K562 (cell line): ENCODE measurements around the gene MDC1. TPM values are rescaled to one million over a fixed set of nuclear protein-coding genes. Genes with fewer than 3 reads are reported as not detected.

Source experiments
- ATAC-seq: fragments of 200-7000 bp; cut with Tn5 transposase; 3 replicates; pipeline ENCODE4 v1.9.1; 2020; ENCODE audit warnings: moderate library complexity
- BruUV-seq: library from RNA; stranded (reverse); fragments of 400-500 nt; replicated peaks from 2 replicates; lab custom pipeline; 2021; lab: Mats Ljungman, UMichigan
- CTCF ChIA-PET: fragments of 300-600 bp; formaldehyde crosslinking; extraction: SDS; loops from one replicate; lab custom pipeline; 2021; ENCODE audit warnings: low intra/inter-chr PET ratio; lab: Yijun Ruan, JAX
- POLR2A ChIA-PET: fragments of 300-600, 350-650 bp; sonication (Branson Sonifier 250); formaldehyde crosslinking; extraction: SDS; loops from one replicate; lab custom pipeline; 2021; ENCODE audit warnings: antibody characterized with exemption, inconsistent platforms; lab: Yijun Ruan, JAX
- DNase-seq, 4 experiments: peaks; one replicate each; pipeline versions ENCODE4 v3.0.0 to v3.0.0-alpha.2; 2011 to 2018; ENCODE audit warnings: low spot score in 3 of 4, mixed read lengths in 3 of 4; ENCODE audit errors: extremely low read depth in 1 of 4
- FAIRE-seq: peaks from 2 replicates; lab custom pipeline; 2011; peaks lifted over from hg19 to GRCh38; lab: Jason Lieb, UNC
- H2AFZ ChIP-seq: 2 replicates; pipeline ENCODE4 v1.6.0; 2011; ENCODE audit warnings: low read depth, low read length, control low read depth, inconsistent platforms
- H3K27ac ChIP-seq: fragments of 200-600 bp; 3 replicates; pipeline ENCODE4 v1.8.0; 2011; ENCODE audit warnings: low read depth, mild to moderate bottlenecking, control low read depth, inconsistent platforms, low read length, moderate library complexity, mixed read lengths; ENCODE audit errors: extremely low read depth
- H3K27me3 ChIP-seq, 2 experiments: fragments of 300-600 bp in 1 of 2; 2 replicates in 1 of 2; 3 replicates in 1 of 2; pipeline versions ENCODE4 v1.6.0 to v1.8.0; 2011; ENCODE audit warnings: inconsistent platforms in 2 of 2, low read length in 2 of 2, mild to moderate bottlenecking in 1 of 2, mixed read lengths in 1 of 2, moderate library complexity in 1 of 2; ENCODE audit not compliant: control insufficient read depth in 2 of 2, insufficient read depth in 2 of 2
- H3K36me3 ChIP-seq: fragments of 300-600 bp; 3 replicates; pipeline ENCODE4 v1.8.0; 2011; ENCODE audit warnings: mild to moderate bottlenecking, low read length, inconsistent platforms; ENCODE audit not compliant: control insufficient read depth, insufficient read depth
- H3K4me1 ChIP-seq, 2 experiments: fragments of 200-600 bp in 1 of 2; replicated peaks in 1 of 2; 2 replicates in 1 of 2; 3 replicates in 1 of 2; pipeline versions ENCODE4 v1.5.1 to v1.8.0; 2011; ENCODE audit warnings: inconsistent platforms in 2 of 2, low read length in 2 of 2, mild to moderate bottlenecking in 1 of 2, mixed read lengths in 1 of 2, moderate library complexity in 1 of 2; ENCODE audit not compliant: control insufficient read depth in 2 of 2, insufficient read depth in 2 of 2
- H3K4me2 ChIP-seq: 2 replicates; pipeline ENCODE4 v1.6.1; 2011; ENCODE audit warnings: low read length, control low read depth, inconsistent platforms, mixed read lengths; ENCODE audit not compliant: insufficient read depth
- H3K4me3 ChIP-seq: fragments of 200-600 bp; sonication (generic), shearing (Covaris generic); 2 replicates; pipeline ENCODE4 v1.5.1; 2016; ENCODE audit warnings: control low read depth, inconsistent platforms
- H3K79me2 ChIP-seq: fragments of 200-600 bp; 3 replicates; pipeline ENCODE4 v1.8.0; 2011; ENCODE audit warnings: low read length, inconsistent platforms; ENCODE audit not compliant: control insufficient read depth, insufficient read depth
- H3K9ac ChIP-seq, 2 experiments: 2 replicates each; pipeline versions ENCODE4 v1.6.0 to v1.6.1; 2011; ENCODE audit warnings: low read depth in 2 of 2, low read length in 2 of 2, control low read depth in 1 of 2, inconsistent platforms in 1 of 2, mild to moderate bottlenecking in 1 of 2, mixed read lengths in 1 of 2; ENCODE audit not compliant: insufficient read depth in 1 of 2
- H3K9me1 ChIP-seq: one replicate; pipeline ENCODE4 v1.6.0; 2011; ENCODE audit warnings: inconsistent platforms, mild to moderate bottlenecking, low read length, moderate library complexity; ENCODE audit not compliant: control insufficient read depth, insufficient read depth
- H3K9me3 ChIP-seq: replicated peaks from 2 replicates; pipeline ENCODE4 v1.5.1; 2011; ENCODE audit warnings: low read depth, low read length, inconsistent platforms; ENCODE audit not compliant: control insufficient read depth, insufficient read depth
- H4K20me1 ChIP-seq: replicated peaks from 2 replicates; pipeline ENCODE4 v1.6.1; 2011; ENCODE audit warnings: low read length, inconsistent platforms, mixed read lengths; ENCODE audit not compliant: control insufficient read depth, insufficient read depth
- ADNP ChIP-seq: fragments of 200-800 bp; sonication (Bioruptor generic); IDR thresholded peaks from 2 replicates; pipeline ENCODE4 v1.6.1; 2016; ENCODE audit warnings: missing genetic modification characterization, missing compliant biosample characterization
- BHLHE40 ChIP-seq: IDR thresholded peaks from 2 replicates; pipeline ENCODE4 v1.6.1; 2011; ENCODE audit warnings: low read length, improper control_type of control experiment
- E2F5 ChIP-seq: sonication (generic); formaldehyde crosslinking; IDR thresholded peaks from 2 replicates; pipeline ENCODE4 v1.8.0; 2022; ENCODE audit warnings: mild to moderate bottlenecking, missing genetic modification reagents
- EP300 ChIP-seq: IDR thresholded peaks from 2 replicates; pipeline ENCODE4 v1.6.1; 2012; ENCODE audit warnings: low read length, improper control_type of control experiment
- FOXK1 ChIP-seq: sonication (generic); formaldehyde crosslinking; IDR thresholded peaks from 2 replicates; pipeline ENCODE4 v1.8.0; 2022; ENCODE audit warnings: missing genetic modification reagents, mild to moderate bottlenecking, borderline replicate concordance
- NBN ChIP-seq: fragments of 450-650 bp; IDR thresholded peaks from 2 replicates; pipeline ENCODE4 v1.6.1; 2016; ENCODE audit warnings: low read depth, mild to moderate bottlenecking
- NFE2 ChIP-seq: IDR thresholded peaks from 2 replicates; pipeline ENCODE4 v1.6.1; 2014; ENCODE audit warnings: antibody characterized with exemption, low read depth
- PBX2 ChIP-seq, 2 experiments: IDR thresholded peaks in 1 of 2; conservative IDR thresholded peaks in 1 of 2; 2 replicates each; pipeline ENCODE4 v1.6.1; 2016; ENCODE audit warnings: low read depth in 2 of 2, mild to moderate bottlenecking in 1 of 2, missing compliant biosample characterization in 1 of 2, missing genetic modification characterization in 1 of 2, moderate library complexity in 1 of 2
- PHF8 ChIP-seq: fragments of 200-600 bp; sonication (generic); IDR thresholded peaks from 2 replicates; pipeline ENCODE4 v1.6.1; 2012; ENCODE audit warnings: mixed run types, mild to moderate bottlenecking, inconsistent platforms, low read length, moderate library complexity, borderline replicate concordance
- SMARCA5 ChIP-seq: fragments of 450-650 bp; IDR thresholded peaks from 2 replicates; pipeline ENCODE4 v1.6.1; 2016
- ZNF280A ChIP-seq: fragments of 450-650 bp; IDR thresholded peaks from 2 replicates; pipeline ENCODE4 v1.6.1; 2018; ENCODE audit warnings: mild to moderate bottlenecking, low read depth; ENCODE audit not compliant: partially characterized antibody
- ZNF280B ChIP-seq: fragments of 250-450 bp; sonication (Bioruptor Pico); IDR thresholded peaks from 2 replicates; pipeline ENCODE4 v1.5.1; 2021; ENCODE audit warnings: mild to moderate bottlenecking
- ZNF644 ChIP-seq: fragments of 200-800 bp; sonication (Bioruptor generic); IDR thresholded peaks from 2 replicates; pipeline ENCODE4 v1.6.1; 2016; ENCODE audit warnings: low read depth, missing genetic modification characterization, missing compliant biosample characterization
- WGBS: fragments of 100-300 bp; shearing (Covaris generic); methylation state at CpG from one replicate; pipeline ENCODE4 v1.1.6; 2016; ENCODE audit warnings: low coverage, mixed read lengths; ENCODE audit not compliant: insufficient coverage; ENCODE audit errors: missing lambda C conversion rate; 5-methylcytosine and 5-hydroxymethylcytosine counted together
- in situ Hi-C: fragments of 300-500 bp; cut with MboI; formaldehyde crosslinking; loops from 4 replicates; pipeline ENCODE4 v1.15.0; 2018; ENCODE audit warnings: inconsistent platforms, mixed read lengths
- intact Hi-C: fragments of 100-400 bp; cut with micrococcal nuclease; formaldehyde crosslinking; loops from 2 replicates; pipeline ENCODE4 v1.14.2; 2022
- polyA plus RNA-seq, 8 experiments: library from polyadenylated mRNA; depleted of rRNA in 4 of 8; stranded (reverse) in 5 of 8; unstranded in 3 of 8; fragments of >200 nt; fragmentation: Nextera tagmentation in 2 of 8; fragmentation: Illumina TruSeq in 1 of 8; extraction: Ambion mirVana in 2 of 8; extraction: Trizol in 1 of 8; gene quantifications; 2 replicates each; pipeline versions ENCODE4 v1.2.1 to v1.2.3, GENCODE V29; 2011 to 2014; ENCODE audit warnings: inconsistent platforms in 1 of 8, missing spikeins in 1 of 8
- total RNA-seq, 7 experiments: library from RNA; depleted of rRNA in 6 of 7; stranded (reverse); fragments of >200 nt in 6 of 7; fragmentation: Illumina TruSeq in 2 of 7; extraction: Trizol in 2 of 7; gene quantifications; 2 replicates each; pipeline versions ENCODE4 v1.2.1 to v1.2.3, GENCODE V29; 2011 to 2021; ENCODE audit warnings: low replicate concordance in 1 of 7

MDC1 gene
- total and polyA plus RNA-seq, 9 of the 15 experiments (the other 6 are each of a cell fraction or from before 2014, with no cell fraction given) = 8.2 to 114 (median 20.0) TPM

- Histone ChIP-seq H3K9ac (peak overlapping the region; percentile 81 to 95), H3K27ac (peak overlapping the region; percentile 88), H3K9me3 (no peaks in the 10 kb centered on the region), H3K27me3 (no peaks in the 10 kb centered on the region), H3K36me3 (peaks cover 31% of the 10 kb centered on the region), H2AFZ (peak overlapping the region; percentile 27), H3K79me2 (peaks cover 85% of the 10 kb centered on the region), H3K4me2 (peak overlapping the region; percentile 97), H3K9me1 (no peaks in the 10 kb centered on the region), H4K20me1 (no peaks in the 10 kb centered on the region; the same call in 1 of the 2 replicates), H3K4me1 (peaks cover 41 to 80% of the 10 kb centered on the region in 2 experiments), H3K4me3 (peak overlapping the region; percentile 81)
- ChIA-PET CTCF (interaction anchor here (6.1 kb wide), 1 partner anchor 39 kb away, joined by 92 read pairs; the partner anchor contains the start of gene TUBB), POLR2A (interaction anchor here (0.5 to 7.0 kb wide), 15 partner anchors 8 to 981 kb away, joined by 3 to 118 read pairs (median 4); partner anchors contain the start of genes DHX16, MDC1, MRPS18B and NRM)
- DNase-seq = peak; percentile 76 to 93 (median 84)
- FAIRE-seq = peak; percentile 91
- 4% methylated on average over 11 of the region's 11 CpGs for WGBS
- in situ Hi-C loops (no loop called here), intact Hi-C loops (loop anchor here (1.0 to 10.0 kb wide), 3 partner anchors 35 to 405 kb away; partner anchors contain the start of gene MDC1)
- ATAC-seq = peak; percentile 66
- BruUV-seq = no TSS peak
- TF ChIP-seq BHLHE40 (peak; percentile 43), NBN (no peak; the same call in 1 of the 2 replicates), ZNF280A (no peak), PBX2 (CRISPR knock-in tag; IDR thresholded peaks at IDR 0.05; ENCODE audit: low read depth) (no peak), PBX2 (tag; conservative IDR thresholded peaks at IDR 0.05; ENCODE audit: low read depth) (no peak), PHF8 (peak; percentile 42; the same call in 1 of the 2 replicates), ZNF280B (CRISPR knock-in tag) (no peak), ZNF644 (no peak), EP300 (peak; percentile 49), E2F5 (CRISPR knock-in tag) (peak; percentile 38; the same call in 1 of the 2 replicates), ADNP (tag) (no peak), NFE2 (peak; percentile 28; the same call in 1 of the 2 replicates), FOXK1 (no peak), SMARCA5 (peak; percentile 90)
These were observed 34.7 kb downstream of the MDC1 start for GRCh38 chr6:30682143-30683117.
